Measurements from ENCODE around the gene CASKIN2. TPM values are rescaled to one million over a fixed set of nuclear protein-coding genes. Genes with fewer than 3 reads are reported as not detected.

Gene CASKIN2
- total RNA-seq, 1 donor from 2014 or later = 47.8 TPM

GRCh38 chr17:75518983-75519537 is 3.7 kb upstream of the CASKIN2 start:
- Mint-ChIP-seq H3K9me3 (ENCODE audit: unreplicated experiment) (no peaks in the 10 kb centered on the region), H3K27ac (ENCODE audit: unreplicated experiment) (no peak overlapping the region), H3K36me3 (ENCODE audit: low read depth, unreplicated experiment) (peaks cover 16% of the 10 kb centered on the region), H3K4me3 (ENCODE audit: unreplicated experiment) (no peak overlapping the region), H3K4me1 (ENCODE audit: unreplicated experiment) (peaks cover 13% of the 10 kb centered on the region), H3K27me3 (ENCODE audit: unreplicated experiment) (peaks cover 6% of the 10 kb centered on the region)
- TF ChIP-seq, protein P1, sequence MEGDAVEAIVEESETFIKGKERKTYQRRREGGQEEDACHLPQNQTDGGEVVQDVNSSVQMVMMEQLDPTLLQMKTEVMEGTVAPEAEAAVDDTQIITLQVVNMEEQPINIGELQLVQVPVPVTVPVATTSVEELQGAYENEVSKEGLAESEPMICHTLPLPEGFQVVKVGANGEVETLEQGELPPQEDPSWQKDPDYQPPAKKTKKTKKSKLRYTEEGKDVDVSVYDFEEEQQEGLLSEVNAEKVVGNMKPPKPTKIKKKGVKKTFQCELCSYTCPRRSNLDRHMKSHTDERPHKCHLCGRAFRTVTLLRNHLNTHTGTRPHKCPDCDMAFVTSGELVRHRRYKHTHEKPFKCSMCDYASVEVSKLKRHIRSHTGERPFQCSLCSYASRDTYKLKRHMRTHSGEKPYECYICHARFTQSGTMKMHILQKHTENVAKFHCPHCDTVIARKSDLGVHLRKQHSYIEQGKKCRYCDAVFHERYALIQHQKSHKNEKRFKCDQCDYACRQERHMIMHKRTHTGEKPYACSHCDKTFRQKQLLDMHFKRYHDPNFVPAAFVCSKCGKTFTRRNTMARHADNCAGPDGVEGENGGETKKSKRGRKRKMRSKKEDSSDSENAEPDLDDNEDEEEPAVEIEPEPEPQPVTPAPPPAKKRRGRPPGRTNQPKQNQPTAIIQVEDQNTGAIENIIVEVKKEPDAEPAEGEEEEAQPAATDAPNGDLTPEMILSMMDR (IDR thresholded peaks at IDR 0.05; ENCODE audit: unreplicated experiment) = no peak
- DNase-seq (ENCODE audit: low spot score) = no peak

- H3K4me1 Mint-ChIP-seq (ENCODE audit: unreplicated experiment) = peaks cover 21% of the 10 kb centered on the region
- H3K27me3 Mint-ChIP-seq (ENCODE audit: unreplicated experiment) = peaks cover 8% of the 10 kb centered on the region
- peak overlapping the region; percentile 91 for H3K4me3 Mint-ChIP-seq (ENCODE audit: unreplicated experiment)
- TF ChIP-seq, protein P1 (IDR thresholded peaks at IDR 0.05; ENCODE audit: unreplicated experiment) = no peak
- no peak for DNase-seq (ENCODE audit: low spot score)
- H3K27ac Mint-ChIP-seq (ENCODE audit: unreplicated experiment) = no peak overlapping the region
- peaks cover 16% of the 10 kb centered on the region for H3K36me3 Mint-ChIP-seq (ENCODE audit: low read depth, unreplicated experiment)
- no peaks in the 10 kb centered on the region for H3K9me3 Mint-ChIP-seq (ENCODE audit: unreplicated experiment)
Measured at GRCh38 chr17:75518201-75518600, 2.9 kb upstream of the CASKIN2 start.

- peaks cover 12% of the 10 kb centered on the region for H3K36me3 Mint-ChIP-seq (ENCODE audit: low read depth, unreplicated experiment)
- DNase-seq (ENCODE audit: low spot score) = no peak
- TF ChIP-seq, protein P1 (IDR thresholded peaks at IDR 0.05; ENCODE audit: unreplicated experiment) = peak; percentile 13
- H3K4me3 Mint-ChIP-seq (ENCODE audit: unreplicated experiment) = peak overlapping the region; percentile 91
- H3K27me3 Mint-ChIP-seq (ENCODE audit: unreplicated experiment) = peaks cover 8% of the 10 kb centered on the region
- no peaks in the 10 kb centered on the region for H3K9me3 Mint-ChIP-seq (ENCODE audit: unreplicated experiment)
- H3K4me1 Mint-ChIP-seq (ENCODE audit: unreplicated experiment) = peaks cover 25% of the 10 kb centered on the region
- H3K27ac Mint-ChIP-seq (ENCODE audit: unreplicated experiment) = peak overlapping the region; percentile 22
Measured at GRCh38 chr17:75517297-75517865, 2.0 kb upstream of the CASKIN2 start.

DNA sequence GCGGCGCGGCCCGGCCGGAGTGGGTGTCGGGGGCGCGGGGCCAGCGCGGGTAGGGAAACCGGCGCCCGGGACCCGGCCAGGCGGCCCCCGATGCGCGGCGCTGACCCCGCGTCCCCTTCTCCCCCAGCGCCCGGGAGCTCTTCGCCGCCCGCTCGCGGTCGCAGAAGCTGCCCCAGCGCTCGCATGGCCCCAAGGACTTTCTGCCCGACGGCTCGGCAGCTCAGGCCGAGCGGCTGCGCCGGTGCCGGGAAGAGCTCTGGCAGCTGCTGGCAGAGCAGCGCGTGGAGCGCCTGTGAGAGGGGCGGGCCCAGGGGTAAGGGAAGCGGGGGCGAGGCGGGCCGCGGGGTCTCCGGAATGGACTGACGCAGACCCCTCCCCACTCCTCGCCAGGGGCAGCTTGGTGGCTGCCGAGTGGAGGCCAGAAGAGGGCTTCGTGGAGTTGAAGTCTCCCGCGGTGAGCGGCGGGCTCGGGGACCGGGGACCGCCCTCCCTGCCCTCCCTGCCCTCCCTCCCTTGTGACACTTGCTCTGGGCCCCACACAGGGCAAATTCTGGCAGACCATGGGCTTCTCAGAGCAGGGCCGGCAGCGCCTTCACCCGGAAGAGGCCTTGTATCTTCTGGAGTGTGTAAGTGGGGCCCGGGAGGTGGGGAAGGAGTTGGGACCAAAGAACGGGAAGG is 1.4 kb upstream of the CASKIN2 start:
- Mint-ChIP-seq H3K36me3 (ENCODE audit: low read depth, unreplicated experiment) (peaks cover 11% of the 10 kb centered on the region), H3K9me3 (ENCODE audit: unreplicated experiment) (no peaks in the 10 kb centered on the region), H3K27me3 (ENCODE audit: unreplicated experiment) (peaks cover 8% of the 10 kb centered on the region), H3K27ac (ENCODE audit: unreplicated experiment) (no peak overlapping the region), H3K4me1 (ENCODE audit: unreplicated experiment) (peaks cover 25% of the 10 kb centered on the region), H3K4me3 (ENCODE audit: unreplicated experiment) (peak overlapping the region; percentile 91)
- peak; percentile 40 for DNase-seq (ENCODE audit: low spot score)
- TF ChIP-seq, protein P1 (IDR thresholded peaks at IDR 0.05; ENCODE audit: unreplicated experiment) = no peak

DNA sequence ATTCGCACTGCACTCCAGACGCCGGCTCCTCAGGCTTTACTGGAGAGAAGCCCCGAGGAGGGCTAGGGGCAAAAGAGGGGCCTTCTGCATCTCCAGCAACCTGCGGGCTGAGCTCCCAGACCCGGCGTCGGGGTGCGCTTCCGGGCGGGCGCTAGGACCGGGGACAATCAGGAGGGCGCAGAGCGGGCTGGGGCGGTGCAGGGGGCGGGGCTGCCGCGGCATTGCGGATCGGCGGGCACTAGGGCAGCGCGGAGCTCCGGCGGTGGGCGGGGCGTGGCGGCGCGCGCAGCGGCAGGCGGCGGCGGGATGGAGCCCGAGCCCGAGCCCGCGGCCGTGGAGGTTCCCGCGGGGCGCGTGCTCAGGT is 900 bp upstream of the CASKIN2 start, which contains the start of gene TSEN54:
TSEN54 (plus strand) TSS at position 274 of the 364 bp plus-strand sequence; CDS start at position 307, 33 bp downstream.
- H3K27me3 Mint-ChIP-seq (ENCODE audit: unreplicated experiment) = peaks cover 8% of the 10 kb centered on the region
- peaks cover 11% of the 10 kb centered on the region for H3K36me3 Mint-ChIP-seq (ENCODE audit: low read depth, unreplicated experiment)
- DNase-seq (ENCODE audit: low spot score) = peak; percentile 90
- H3K27ac Mint-ChIP-seq (ENCODE audit: unreplicated experiment) = no peak within 1 kb of the TSS
- H3K4me1 Mint-ChIP-seq (ENCODE audit: unreplicated experiment) = peaks cover 25% of the 10 kb centered on the region
- peak within 1 kb of the TSS; percentile 91 for H3K4me3 Mint-ChIP-seq (ENCODE audit: unreplicated experiment)
- H3K9me3 Mint-ChIP-seq (ENCODE audit: unreplicated experiment) = no peaks in the 10 kb centered on the region
- TF ChIP-seq, protein P1 (IDR thresholded peaks at IDR 0.05; ENCODE audit: unreplicated experiment) = no peak
